HEK293 (cell line): ENCODE measurements around the gene SDC1.

Experiments used
- CTCF ChIA-PET: fragments of 350-600 bp; formaldehyde crosslinking; extraction: SDS; loops from one replicate; lab custom pipeline; 2021; ENCODE audit warnings: antibody characterized with exemption; lab: Yijun Ruan, JAX
- POLR2A ChIA-PET: fragments of 300-600 bp; formaldehyde crosslinking; extraction: SDS; loops from one replicate; lab custom pipeline; 2020; ENCODE audit warnings: antibody characterized with exemption, inconsistent platforms; lab: Yijun Ruan, JAX
- H3K27ac ChIP-seq: fragments of 200-500 bp; sonication (Bioruptor generic); 2 replicates; pipeline ENCODE4 v1.5.1; 2014; ENCODE audit warnings: low read depth, low read length, control low read depth, inconsistent platforms; ENCODE audit errors: extremely low read depth
- H3K36me3 ChIP-seq, 2 experiments: fragments of 200-500 bp in 1 of 2; sonication (Bioruptor generic) in 1 of 2; 1 replicate in 1 of 2; 2 replicates in 1 of 2; pipeline ENCODE4 v1.5.1; 2014 to 2017; ENCODE audit warnings: inconsistent platforms in 2 of 2, low read length in 2 of 2; ENCODE audit not compliant: control insufficient read depth in 2 of 2, insufficient read depth in 1 of 2
- H3K4me1 ChIP-seq: fragments of 200-500 bp; sonication (Bioruptor generic); 2 replicates; pipeline ENCODE4 v1.5.1; 2014; ENCODE audit warnings: mild to moderate bottlenecking, low read length, inconsistent platforms; ENCODE audit not compliant: control insufficient read depth, insufficient read depth
- H3K4me3 ChIP-seq: 2 replicates; pipeline ENCODE4 v1.5.1; 2011; ENCODE audit warnings: low read depth, mild to moderate bottlenecking, control low read depth, low read length, moderate library complexity
- H3K9me3 ChIP-seq: fragments of 200-500 bp; sonication (Bioruptor generic); 2 replicates; pipeline ENCODE4 v1.5.1; 2014; ENCODE audit warnings: low read depth, low read length, inconsistent platforms; ENCODE audit not compliant: control insufficient read depth, insufficient read depth
- GFI1B ChIP-seq: fragments of 450-650 bp; formaldehyde crosslinking; IDR thresholded peaks from 2 replicates; pipeline ENCODE4 v1.5.1; 2016; ENCODE audit warnings: missing biosample characterization, missing genetic modification characterization
- GLI4 ChIP-seq: fragments of 450-650 bp; formaldehyde crosslinking; IDR thresholded peaks from 2 replicates; pipeline ENCODE4 v1.5.1; 2016; ENCODE audit warnings: missing biosample characterization, missing genetic modification characterization
- GLIS2 ChIP-seq: fragments of 450-650 bp; formaldehyde crosslinking; IDR thresholded peaks from 2 replicates; pipeline ENCODE4 v1.5.1; 2016; ENCODE audit warnings: missing biosample characterization, missing genetic modification characterization
- HOXA7 ChIP-seq: sonication (generic); formaldehyde crosslinking; IDR thresholded peaks from 2 replicates; pipeline ENCODE4 v1.8.1; 2022; ENCODE audit warnings: missing genetic modification reagents, borderline replicate concordance
- KLF16 ChIP-seq: fragments of 450-650 bp; formaldehyde crosslinking; IDR thresholded peaks from 2 replicates; pipeline ENCODE4 v1.5.1; 2017; ENCODE audit warnings: missing biosample characterization, missing genetic modification characterization
- OVOL3 ChIP-seq: fragments of 450-650 bp; formaldehyde crosslinking; IDR thresholded peaks from 2 replicates; pipeline ENCODE4 v1.5.1; 2016; ENCODE audit warnings: missing biosample characterization, missing genetic modification characterization
- REPIN1 ChIP-seq: fragments of 450-650 bp; formaldehyde crosslinking; IDR thresholded peaks from 2 replicates; pipeline ENCODE4 v1.5.1; 2017; ENCODE audit warnings: missing biosample characterization, missing genetic modification characterization, low read depth
- ZFP69B ChIP-seq: fragments of 450-650 bp; formaldehyde crosslinking; IDR thresholded peaks from 2 replicates; pipeline ENCODE4 v1.5.1; 2016; ENCODE audit warnings: missing biosample characterization, missing genetic modification characterization
- ZNF157 ChIP-seq: fragments of 450-650 bp; formaldehyde crosslinking; IDR thresholded peaks from 2 replicates; pipeline ENCODE4 v1.5.1; 2016; ENCODE audit warnings: missing biosample characterization, missing genetic modification characterization
- ZNF18 ChIP-seq: fragments of 450-650 bp; formaldehyde crosslinking; IDR thresholded peaks from 2 replicates; pipeline ENCODE4 v1.5.1; 2016; ENCODE audit warnings: missing biosample characterization, missing genetic modification characterization
- ZNF23 ChIP-seq: fragments of 450-650 bp; formaldehyde crosslinking; IDR thresholded peaks from 2 replicates; pipeline ENCODE4 v1.5.1; 2016; ENCODE audit warnings: missing biosample characterization, missing genetic modification characterization, borderline replicate concordance
- ZNF26 ChIP-seq: fragments of 450-650 bp; formaldehyde crosslinking; IDR thresholded peaks from 2 replicates; pipeline ENCODE4 v1.5.1; 2016; ENCODE audit warnings: missing biosample characterization, missing genetic modification characterization
- ZNF266 ChIP-seq: fragments of 450-650 bp; formaldehyde crosslinking; IDR thresholded peaks from 2 replicates; pipeline ENCODE4 v1.5.1; 2016; ENCODE audit warnings: missing biosample characterization, missing genetic modification characterization, low read depth
- ZNF280D ChIP-seq: fragments of 450-650 bp; formaldehyde crosslinking; IDR thresholded peaks from 2 replicates; pipeline ENCODE4 v1.5.1; 2016; ENCODE audit warnings: missing biosample characterization, missing genetic modification characterization
- ZNF302 ChIP-seq: fragments of 450-650 bp; formaldehyde crosslinking; IDR thresholded peaks from 2 replicates; pipeline ENCODE4 v1.5.1; 2016; ENCODE audit warnings: missing biosample characterization, missing genetic modification characterization, low read depth
- ZNF544 ChIP-seq: fragments of 450-650 bp; formaldehyde crosslinking; IDR thresholded peaks from 2 replicates; pipeline ENCODE4 v1.5.0; 2017; ENCODE audit warnings: missing biosample characterization, missing genetic modification characterization
- ZNF626 ChIP-seq: fragments of 450-650 bp; sonication (Bioruptor Pico); formaldehyde crosslinking; IDR thresholded peaks from 2 replicates; pipeline ENCODE4 v1.5.1; 2018; ENCODE audit warnings: missing biosample characterization, missing genetic modification characterization, inconsistent platforms
- ZNF645 ChIP-seq: fragments of 450-650 bp; formaldehyde crosslinking; IDR thresholded peaks from 2 replicates; pipeline ENCODE4; 2016; ENCODE audit warnings: missing biosample characterization, missing genetic modification characterization
- ZNF660 ChIP-seq: fragments of 450-650 bp; IDR thresholded peaks from 2 replicates; pipeline ENCODE4 v1.5.1; 2018; ENCODE audit warnings: missing biosample characterization, mild to moderate bottlenecking, missing genetic modification characterization
- ZNF692 ChIP-seq: fragments of 450-650 bp; formaldehyde crosslinking; IDR thresholded peaks from 2 replicates; pipeline ENCODE4 v1.5.1; 2016; ENCODE audit warnings: missing biosample characterization, missing genetic modification characterization
- ZNF707 ChIP-seq: fragments of 450-650 bp; formaldehyde crosslinking; IDR thresholded peaks from 2 replicates; pipeline ENCODE4 v1.5.1; 2016; ENCODE audit warnings: missing biosample characterization, missing genetic modification characterization
- ZNF785 ChIP-seq: fragments of 450-650 bp; formaldehyde crosslinking; IDR thresholded peaks from 2 replicates; pipeline ENCODE4 v1.5.1; 2016; ENCODE audit warnings: missing biosample characterization, missing genetic modification characterization

The SDC1 gene

GRCh38 chr2:20167356-20167755 is 57.6 kb downstream of the SDC1 start (continued):
- TF ChIP-seq GFI1B (tag by site-specific recombination): no peak
- no peak for TF ChIP-seq REPIN1 (tag by site-specific recombination)

GRCh38 chr2:20165677-20166509 is 59.0 kb downstream of the SDC1 start:
- TF ChIP-seq ZNF18 (tag by site-specific recombination): peak; percentile 74; the same call in 1 of the 2 replicates
- no peak for TF ChIP-seq GLI4
- TF ChIP-seq ZNF266 (tag by site-specific recombination): peak; percentile 38; the same call in 1 of the 2 replicates
- TF ChIP-seq ZNF157 (tag by site-specific recombination): peak; percentile 16; the same call in 1 of the 2 replicates
- no peaks in the 10 kb centered on the region for H3K36me3 ChIP-seq
- no peaks in the 10 kb centered on the region for H3K9me3 ChIP-seq
- no peak overlapping the region for H3K27ac ChIP-seq
- POLR2A ChIA-PET: no interaction called here
- CTCF ChIA-PET: interaction anchor here (0.7 kb wide), 1 partner anchor 224 kb away, joined by 4 read pairs; no protein-coding TSS in a partner anchor
- no peak overlapping the region for H3K4me3 ChIP-seq
- H3K4me1 ChIP-seq: no peaks in the 10 kb centered on the region; the same call in 1 of the 2 replicates

GRCh38 chr2:20164734-20165478 is 60.0 kb downstream of the SDC1 start:
- Histone ChIP-seq H3K36me3 (no peaks in the 10 kb centered on the region), H3K27ac (no peak overlapping the region), H3K4me1 (no peaks in the 10 kb centered on the region; the same call in 1 of the 2 replicates), H3K4me3 (no peak overlapping the region), H3K9me3 (no peaks in the 10 kb centered on the region)
- CTCF ChIA-PET: interaction anchor here (1.0 kb wide), 1 partner anchor 29 kb away, joined by 3 read pairs; no protein-coding TSS in a partner anchor
- POLR2A ChIA-PET: no interaction called here
- no peak for TF ChIP-seq HOXA7 (CRISPR knock-in tag)
- TF ChIP-seq ZNF544 (tag by site-specific recombination): no peak
- no peak for TF ChIP-seq KLF16 (tag by site-specific recombination)
- TF ChIP-seq OVOL3: 0 out of 2 replicates have a peak, but pooled peaks have one; percentile 15
- TF ChIP-seq ZNF692 (tag by site-specific recombination): no peak
- TF ChIP-seq ZNF707 (tag by site-specific recombination): no peak; the same call in 1 of the 2 replicates
- TF ChIP-seq ZFP69B: no peak
- TF ChIP-seq ZNF280D (tag by site-specific recombination): no peak
- peak; percentile 8; the same call in 1 of the 2 replicates for TF ChIP-seq ZNF302 (tag by site-specific recombination)
- TF ChIP-seq ZNF645 (tag by site-specific recombination): no peak
- TF ChIP-seq ZNF785 (tag by site-specific recombination): no peak
- no peak for TF ChIP-seq ZNF660 (tag by site-specific recombination)
- TF ChIP-seq ZNF23 (tag by site-specific recombination): no peak
- TF ChIP-seq ZNF626 (tag by site-specific recombination): no peak
- TF ChIP-seq GLIS2 (tag by site-specific recombination): no peak
- no peak for TF ChIP-seq ZNF26 (tag by site-specific recombination)
